Fibroblast of mammary gland (primary cell): ENCODE data around the gene PTP4A1.

Experiments
- DNase-seq: peaks from one replicate; pipeline ENCODE4 v3.0.0-alpha.2; 2010; ENCODE audit warnings: low read depth
- H3K4me3 ChIP-seq: 2 replicates; pipeline ENCODE4 v1.5.1; 2011; ENCODE audit warnings: low read depth, mild to moderate bottlenecking, low read length, moderate library complexity; ENCODE audit not compliant: control insufficient read depth
- CTCF ChIP-seq: conservative IDR thresholded peaks from 2 replicates; pipeline ENCODE4 v1.5.1; 2011; ENCODE audit warnings: low read depth, low read length, inconsistent platforms; ENCODE audit not compliant: control insufficient read depth, insufficient read depth

Gene PTP4A1

GRCh38 chr6:63573899-63574553, 1.7 kb downstream of the PTP4A1 start:
- TF ChIP-seq CTCF: peak; percentile 64
- DNase-seq: peak; percentile 71
- H3K4me3 ChIP-seq: peak overlapping the region; percentile 84

GRCh38 chr6:63574554-63574900, 2.2 kb downstream of the PTP4A1 start:
- DNase-seq: no peak
- H3K4me3 ChIP-seq: peak overlapping the region; percentile 84
- no peak for TF ChIP-seq CTCF

GRCh38 chr6:63576147-63576772, 4.0 kb downstream of the PTP4A1 start:
- no peak for DNase-seq
- H3K4me3 ChIP-seq: no peak overlapping the region
- no peak for TF ChIP-seq CTCF

GRCh38 chr6:63576985-63577712, 4.9 kb downstream of the PTP4A1 start:
- no peak for TF ChIP-seq CTCF
- no peak overlapping the region for H3K4me3 ChIP-seq
- no peak for DNase-seq

- no peak overlapping the region for H3K4me3 ChIP-seq
- no peak for DNase-seq
- no peak for TF ChIP-seq CTCF
Measured at GRCh38 chr6:63578757-63579156, 6.5 kb downstream of the PTP4A1 start.

- TF ChIP-seq CTCF: no peak
Measured at GRCh38 chr6:63579937-63580703, 7.8 kb downstream of the PTP4A1 start.

More at GRCh38 chr6:63579937-63580703, 7.8 kb downstream of the PTP4A1 start:
- DNase-seq: no peak
- no peak overlapping the region for H3K4me3 ChIP-seq
